Non-pigmented ciliary epithelial cell (primary cell): ENCODE data around the gene CCT4.
"Not testable (repeated sequence)": the region's sequence is repeated elsewhere in the genome, so short reads cannot be mapped to it uniquely, and the experiment has no call there.

ENCODE experiments used
- DNase-seq: peaks from one replicate; pipeline ENCODE4 v3.0.0-alpha.2; 2010; ENCODE audit warnings: low read depth

CCT4 gene

DNA sequence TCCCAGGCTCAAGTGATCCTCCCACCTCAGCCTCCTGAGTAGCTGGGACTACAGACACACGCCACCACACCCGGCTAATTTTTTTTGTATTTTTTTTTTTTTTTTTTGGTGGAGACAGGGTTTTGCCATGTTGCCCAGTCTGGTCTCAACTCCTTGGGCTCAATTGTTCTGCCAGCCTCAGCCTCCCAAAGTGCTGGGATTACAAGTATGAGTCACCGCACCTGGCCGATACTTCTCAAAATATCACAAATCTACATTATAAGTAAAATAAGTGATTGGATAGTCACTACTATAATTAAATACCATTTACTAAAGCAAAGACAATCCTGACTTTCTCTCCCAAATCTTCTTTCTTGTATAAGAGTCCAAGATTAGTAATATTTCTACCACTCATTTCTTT, 9.1 kb downstream of the CCT4 start:
- DNase-seq = not testable (repeated sequence)

DNA sequence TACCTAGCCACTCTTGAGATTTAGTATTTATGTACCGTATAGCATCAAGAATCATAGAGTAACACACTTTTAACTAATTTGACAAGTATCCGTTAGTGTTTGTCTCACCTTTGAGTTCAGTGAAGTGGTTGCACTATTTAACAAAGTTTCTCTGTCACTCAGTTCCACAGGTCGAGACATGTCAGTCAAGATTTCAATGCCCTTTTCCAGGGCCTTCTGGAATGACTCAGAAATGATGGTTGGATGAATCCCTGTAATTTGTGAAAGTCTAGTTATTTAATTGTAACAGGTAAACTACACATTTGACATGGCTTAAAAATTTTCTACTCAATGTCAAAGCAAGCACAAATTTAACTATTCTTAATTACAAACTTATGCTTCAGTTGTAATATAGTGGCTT, 9.7 kb downstream of the CCT4 start:
- no peak for DNase-seq

DNA sequence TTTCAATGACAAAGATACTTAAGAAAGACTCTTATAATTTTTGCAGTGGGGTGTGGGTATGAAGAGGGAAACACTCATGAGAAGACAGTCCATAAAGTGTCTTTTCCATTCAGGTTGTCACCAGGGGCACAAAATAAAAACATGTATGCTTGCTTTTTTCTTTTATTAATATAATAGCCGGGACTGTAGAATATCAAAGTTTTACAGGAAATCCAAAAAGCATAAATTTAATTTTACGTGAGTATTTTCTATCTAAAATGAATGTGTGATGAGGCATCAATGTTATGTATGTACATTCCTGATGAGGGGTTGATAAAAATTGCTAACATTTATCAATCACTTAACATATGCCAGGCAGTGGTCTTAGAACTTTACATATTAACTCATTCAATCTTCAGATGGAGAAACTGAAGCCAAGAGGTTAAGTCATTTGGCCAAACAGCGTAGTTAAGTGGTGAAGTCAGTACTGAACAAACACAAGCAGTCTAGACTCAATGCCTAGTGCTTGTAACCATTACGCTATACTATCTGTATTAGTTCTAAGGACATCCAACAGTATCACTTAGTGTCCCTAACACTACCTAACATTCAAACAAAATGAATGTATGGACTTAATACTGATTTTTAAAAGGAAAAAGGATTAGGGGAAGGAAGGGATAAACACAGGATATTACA, 10.7 kb downstream of the CCT4 start:
- DNase-seq = no peak

DNA sequence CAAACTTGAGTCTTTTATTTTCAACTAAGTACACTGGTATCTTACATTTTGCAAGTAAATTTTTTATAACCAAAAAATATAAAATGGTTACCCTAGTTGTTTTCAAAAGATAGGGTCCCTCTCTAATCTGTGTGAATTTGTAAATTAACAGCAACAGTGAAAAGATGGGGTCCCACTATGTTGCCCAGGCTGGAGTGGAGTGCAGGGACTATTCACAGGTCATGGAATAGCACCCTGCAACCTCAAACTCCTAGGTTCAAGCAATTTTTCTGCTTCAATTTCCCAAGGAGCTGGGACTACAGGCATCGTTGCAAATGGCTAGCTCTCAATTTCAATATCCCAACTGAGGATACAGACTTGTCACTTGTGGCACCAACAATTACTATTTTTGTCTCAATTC, 12.1 kb downstream of the CCT4 start:
- DNase-seq = no peak

DNA sequence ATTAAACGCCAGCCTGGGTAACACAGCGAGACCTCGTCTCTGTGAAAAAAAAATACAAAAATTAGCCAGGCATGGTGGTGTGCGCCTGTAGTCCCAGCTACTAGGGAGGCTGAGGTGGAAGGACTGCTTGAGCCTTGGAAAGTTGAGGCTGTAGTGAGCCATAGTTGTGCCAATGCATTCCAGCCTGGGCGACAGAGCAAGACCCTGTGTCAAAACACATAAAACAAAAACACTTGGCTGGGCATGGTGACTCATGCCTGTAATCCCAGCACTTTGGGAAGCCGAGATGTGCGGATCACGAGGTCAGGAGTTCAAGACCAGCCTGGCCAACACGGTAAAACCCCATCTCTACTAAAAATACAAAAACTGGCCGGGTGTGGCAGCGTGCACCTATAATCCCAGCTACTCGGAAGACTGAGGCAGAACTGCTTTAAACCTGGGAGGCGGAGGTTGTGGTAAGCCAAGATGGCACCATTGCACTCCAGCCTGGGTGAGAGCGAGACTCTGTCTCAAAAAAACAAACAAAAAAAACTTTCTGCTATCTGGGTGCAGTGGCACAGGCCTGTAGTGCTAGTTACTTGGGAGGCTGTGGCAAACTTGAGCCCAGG, 21.9 kb downstream of the CCT4 start:
- not testable (repeated sequence) for DNase-seq

DNA sequence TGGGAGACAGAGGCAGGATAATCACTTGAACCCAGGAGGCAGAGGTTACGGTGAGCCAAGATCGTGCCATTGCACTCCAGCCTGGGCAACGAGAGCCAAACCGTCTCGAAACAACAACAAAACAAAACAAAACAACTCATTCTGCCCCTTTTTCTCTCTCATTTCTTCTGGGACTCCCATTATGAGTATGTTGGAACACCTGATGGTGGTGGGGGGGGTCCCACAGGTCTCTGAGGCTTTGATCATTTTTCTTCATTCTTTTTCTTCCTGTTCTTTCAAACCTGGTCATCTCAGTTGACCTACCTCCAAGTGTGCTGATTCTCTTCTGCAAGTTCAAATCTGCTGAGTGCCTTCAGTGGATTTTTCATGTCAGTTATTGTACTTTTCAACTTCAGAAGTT, 26.4 kb downstream of the CCT4 start:
- DNase-seq = no peak

DNA sequence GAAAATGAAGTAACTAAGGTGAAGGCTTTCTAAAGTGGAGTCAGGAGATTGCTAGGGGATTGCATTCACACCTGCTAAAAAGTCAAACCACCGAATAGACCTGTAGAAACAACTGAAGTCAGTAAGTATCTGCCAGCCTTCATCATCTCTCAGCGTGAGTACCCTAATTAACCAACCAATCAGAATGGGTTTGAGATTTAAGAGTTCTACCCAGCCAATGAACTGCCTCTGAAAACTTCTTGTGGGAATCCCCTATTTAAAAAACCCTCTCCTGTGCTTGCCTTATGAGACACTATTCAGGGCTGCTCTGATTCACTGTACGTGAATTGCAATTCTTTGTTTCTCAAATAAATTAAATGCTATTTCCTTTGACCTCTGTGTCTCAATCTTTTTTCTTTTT, 31.2 kb downstream of the CCT4 start:
- no peak for DNase-seq

DNA sequence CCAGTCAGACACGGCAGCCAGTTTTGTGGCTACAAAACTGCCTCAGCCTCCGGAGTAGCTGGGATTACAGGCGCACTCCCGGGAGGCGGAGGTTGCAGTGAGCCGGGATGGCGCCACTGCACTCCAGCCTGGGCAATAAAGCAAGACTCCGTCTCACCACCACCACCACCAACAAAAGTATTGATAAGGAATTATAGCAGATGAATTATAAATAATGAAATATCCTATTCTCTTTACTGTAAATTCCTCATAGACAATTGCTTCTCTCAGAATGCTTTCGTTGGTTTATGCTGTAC, 33.2 kb downstream of the CCT4 start:
- DNase-seq = no peak

DNA sequence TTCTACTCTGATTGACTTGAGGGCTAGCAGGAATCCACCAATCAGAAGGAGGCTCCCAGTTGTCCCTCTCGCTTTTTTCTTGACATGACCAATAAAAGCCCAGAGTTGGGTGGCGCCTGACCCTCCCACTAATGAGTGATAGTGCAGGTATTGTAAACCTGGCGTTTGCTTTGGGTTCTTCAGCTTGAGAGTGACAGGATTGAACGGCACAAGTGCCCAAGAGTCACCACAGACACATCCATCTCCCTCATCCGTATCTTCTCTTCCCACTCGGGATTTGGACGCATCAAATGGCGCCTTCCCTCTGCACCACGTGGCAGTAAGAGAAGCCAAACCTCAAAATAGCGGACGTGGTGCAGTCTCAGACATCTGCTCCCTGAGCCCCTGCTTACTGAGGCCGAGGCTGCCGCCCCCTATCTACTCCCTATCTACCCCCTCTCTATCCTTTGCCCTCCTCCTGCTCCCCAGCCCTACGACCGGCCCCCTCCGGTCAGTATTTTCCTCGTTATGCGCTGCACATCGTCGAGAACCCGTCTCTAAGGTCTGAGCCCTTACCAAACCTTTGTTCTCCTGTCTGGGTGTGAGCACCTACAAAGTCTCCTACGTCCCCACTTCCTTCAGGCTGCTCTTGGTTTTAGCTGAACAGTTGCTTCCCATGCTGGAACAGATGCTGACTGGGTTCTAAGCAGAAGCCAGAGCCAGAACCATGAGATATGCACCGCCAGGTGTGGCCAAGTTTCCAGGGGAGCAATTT, 33.7 kb downstream of the CCT4 start:
- peak; percentile 94 for DNase-seq

DNA sequence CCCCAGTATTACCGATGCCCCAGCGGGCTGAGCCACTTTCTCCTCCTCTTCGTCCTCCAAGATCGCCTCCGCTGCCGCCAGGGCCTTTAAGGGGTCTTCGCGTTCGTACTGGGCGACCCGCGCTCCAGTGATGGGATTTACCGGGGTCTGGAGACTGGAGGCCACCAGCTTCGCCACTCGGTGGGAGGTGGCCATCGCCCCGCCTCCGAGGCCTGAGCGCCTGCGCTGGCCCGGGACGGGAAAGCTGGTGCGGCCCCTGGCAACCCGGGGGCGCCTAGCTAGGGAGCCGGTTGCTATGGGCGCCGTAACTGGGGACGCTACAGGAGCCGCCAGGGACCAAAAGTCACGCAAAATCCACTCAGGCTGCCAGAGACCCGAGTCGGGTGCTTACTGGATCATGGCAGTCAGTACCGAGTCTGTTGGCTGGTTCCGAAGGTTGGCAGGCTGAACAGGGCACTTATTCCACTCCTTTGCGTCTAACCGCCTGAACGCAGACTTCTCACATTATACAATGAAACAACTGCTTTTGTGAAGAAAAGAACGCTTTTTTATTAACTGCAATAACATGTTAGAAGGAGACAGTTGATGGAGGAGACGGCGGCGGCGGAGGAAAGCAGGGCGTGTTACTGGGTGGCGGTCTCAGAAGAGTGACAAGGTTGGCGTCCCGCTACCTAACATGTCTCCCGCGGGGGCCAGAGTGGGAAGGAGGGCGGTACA, 34.5 kb downstream of the CCT4 start, which contains the start of gene FAM161A:
Gene FAM161A (minus strand): TSS at position 214 of the 717 bp plus-strand sequence. CDS start 19 bp downstream, at position 195.
- no peak for DNase-seq

DNA sequence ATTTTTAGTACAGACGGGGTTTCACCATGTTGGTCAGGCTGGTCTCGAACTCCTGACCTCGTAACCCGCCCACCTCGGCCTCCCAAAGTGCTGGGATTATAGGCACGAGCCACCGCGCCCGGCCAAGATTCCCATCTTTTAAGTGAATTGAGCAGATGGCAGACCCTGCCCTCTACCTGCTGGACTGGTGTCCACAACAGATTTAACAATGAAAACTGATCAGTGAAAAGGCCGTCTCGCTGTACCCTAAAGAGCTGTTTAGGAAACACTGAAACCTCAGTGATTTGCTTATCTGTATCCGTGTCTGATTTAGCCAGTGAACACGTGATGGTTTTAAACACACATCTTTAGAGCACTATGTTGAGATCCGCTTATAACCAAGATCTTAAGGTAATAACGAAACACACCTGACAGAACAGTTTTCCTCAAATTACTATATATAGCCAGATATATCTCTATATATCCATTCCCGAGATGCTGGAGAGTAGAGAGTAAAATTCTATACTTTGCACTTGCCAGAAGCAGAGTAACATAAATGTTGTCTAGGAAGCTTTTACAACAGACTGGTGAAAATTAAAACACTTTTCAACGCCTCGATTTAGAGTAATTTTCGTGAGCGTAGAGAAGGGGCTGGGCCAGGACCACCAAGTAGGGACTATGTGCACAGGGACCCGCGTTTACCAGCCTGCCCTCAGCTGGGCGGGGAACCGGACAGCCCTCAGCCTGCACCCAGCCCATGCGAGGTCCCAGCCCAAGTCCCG, 35.2 kb downstream of the CCT4 start:
- DNase-seq = no peak

DNA sequence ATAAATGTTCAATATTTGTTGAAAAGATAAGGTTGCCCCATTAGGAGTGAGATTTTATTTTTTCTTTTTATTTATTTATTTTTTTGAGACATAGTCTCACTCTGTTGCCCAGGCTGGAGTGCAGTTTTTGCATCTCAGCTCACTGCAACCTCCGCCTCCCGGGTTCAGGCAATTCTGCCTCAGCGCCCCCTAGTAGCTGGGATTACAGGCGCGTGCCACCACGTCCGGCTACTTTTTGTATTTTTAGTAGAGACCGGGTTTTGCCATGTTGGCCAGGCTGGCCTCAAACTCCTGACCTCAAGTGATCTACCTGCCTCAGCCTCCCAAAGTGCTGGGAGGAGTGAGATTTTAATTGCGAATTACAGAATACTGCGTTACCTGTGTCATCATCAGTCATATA, 37.2 kb downstream of the CCT4 start:
- not testable (repeated sequence) for DNase-seq

DNA sequence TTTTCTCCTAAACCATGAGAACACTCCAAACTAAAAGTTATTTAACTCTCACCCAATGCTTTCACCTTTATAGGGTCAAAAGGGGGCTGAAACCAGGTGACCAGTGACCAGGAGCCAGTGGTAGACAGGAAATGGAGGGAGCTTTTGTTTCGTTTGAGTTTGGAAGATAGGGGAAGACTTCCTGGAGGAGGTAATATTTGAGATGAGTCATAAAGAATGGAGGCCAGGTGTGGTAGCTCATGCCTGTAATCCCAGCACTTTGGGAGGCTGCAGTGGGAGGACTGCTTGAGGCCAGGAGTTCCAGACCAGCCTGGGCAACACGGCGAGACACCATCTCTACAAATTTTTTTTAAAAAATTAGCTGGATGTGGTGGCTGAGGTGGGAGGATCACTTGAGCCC, 43.1 kb downstream of the CCT4 start:
- no peak for DNase-seq

DNA sequence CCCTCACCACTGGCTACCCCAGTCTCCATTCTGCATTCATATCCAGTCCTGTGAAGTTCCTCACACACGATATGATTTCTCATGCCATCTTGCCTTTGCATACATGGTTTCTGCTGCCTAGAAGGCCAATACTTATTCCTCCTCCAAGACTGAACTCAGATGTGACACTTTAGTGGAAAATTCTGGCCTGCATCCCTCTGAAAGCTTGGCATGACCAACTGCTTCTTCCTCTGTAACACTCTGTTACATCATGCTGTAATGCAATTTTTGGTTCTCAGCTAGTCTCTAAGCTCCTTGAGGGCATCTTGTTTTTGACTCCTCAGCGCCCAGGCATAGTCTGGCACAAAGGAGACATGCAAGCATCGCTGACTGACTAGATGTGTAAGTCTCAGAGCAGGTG, 47.2 kb downstream of the CCT4 start:
- no peak for DNase-seq

DNA sequence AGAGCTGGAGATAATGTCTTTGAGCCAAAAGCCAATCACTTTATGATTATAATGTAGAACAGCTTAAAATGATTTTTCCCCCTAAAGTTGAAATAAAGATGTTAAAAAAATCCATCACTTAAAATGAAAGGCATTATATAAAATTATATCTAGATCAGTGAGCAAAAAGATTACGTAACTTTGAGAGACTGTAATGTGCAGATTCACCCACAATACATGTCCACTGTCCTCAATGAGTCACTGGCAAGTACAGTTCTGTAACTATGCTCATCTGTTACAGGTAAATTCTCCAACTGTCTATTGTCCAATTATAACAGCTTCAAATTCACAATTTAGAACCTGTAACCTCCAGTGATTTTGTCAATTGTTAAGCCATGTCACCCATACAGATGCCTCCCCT, 53.6 kb downstream of the CCT4 start:
- DNase-seq = no peak

DNA sequence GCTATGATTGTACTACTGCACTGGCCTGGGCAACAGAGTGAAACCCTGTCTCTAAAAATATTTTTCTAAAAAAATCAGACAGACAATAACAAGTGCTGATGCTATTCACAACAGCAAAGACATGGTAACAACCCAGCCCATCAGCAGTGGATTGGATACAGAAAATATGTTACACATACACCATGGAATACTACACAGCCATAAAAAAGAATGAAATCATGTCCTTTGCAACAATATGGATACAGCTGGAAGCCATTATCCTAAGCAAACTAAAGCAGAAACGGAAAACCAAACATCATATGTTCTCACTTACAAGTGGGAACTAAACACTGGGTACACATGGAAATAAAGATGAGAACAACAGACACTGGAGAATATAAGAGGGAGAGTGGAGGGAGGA, 54.5 kb downstream of the CCT4 start:
- no peak for DNase-seq

DNA sequence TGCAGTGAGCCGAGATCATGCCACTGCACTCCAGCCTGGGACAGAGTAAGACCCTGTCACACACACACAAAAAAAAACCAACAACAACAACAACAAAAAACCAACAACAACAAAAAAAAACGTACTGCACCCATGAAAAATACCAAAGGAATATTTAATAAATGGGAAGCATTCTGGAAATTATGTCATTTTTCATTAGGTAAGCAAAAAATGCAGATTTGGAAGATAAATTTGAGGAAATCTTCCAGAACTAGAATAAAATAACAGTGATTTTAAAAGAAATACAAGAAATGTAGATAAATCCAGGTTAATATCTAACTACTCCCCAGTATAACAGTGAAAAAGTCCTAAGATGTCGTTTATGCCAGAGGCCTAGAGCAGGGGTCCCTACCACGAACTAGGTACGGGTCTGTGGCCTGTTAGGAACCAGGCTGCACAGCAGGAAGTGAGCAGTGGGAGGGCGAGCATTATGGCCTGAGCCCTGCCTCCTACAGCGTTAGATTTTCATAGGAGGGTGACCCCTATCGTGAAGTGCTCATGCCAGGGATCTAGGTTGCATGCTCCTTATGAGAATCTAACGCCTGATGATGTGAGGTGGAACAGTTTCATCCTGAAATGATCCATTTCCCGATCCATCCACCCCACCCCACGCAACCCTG, 56.1 kb downstream of the CCT4 start:
- DNase-seq = no peak

DNA sequence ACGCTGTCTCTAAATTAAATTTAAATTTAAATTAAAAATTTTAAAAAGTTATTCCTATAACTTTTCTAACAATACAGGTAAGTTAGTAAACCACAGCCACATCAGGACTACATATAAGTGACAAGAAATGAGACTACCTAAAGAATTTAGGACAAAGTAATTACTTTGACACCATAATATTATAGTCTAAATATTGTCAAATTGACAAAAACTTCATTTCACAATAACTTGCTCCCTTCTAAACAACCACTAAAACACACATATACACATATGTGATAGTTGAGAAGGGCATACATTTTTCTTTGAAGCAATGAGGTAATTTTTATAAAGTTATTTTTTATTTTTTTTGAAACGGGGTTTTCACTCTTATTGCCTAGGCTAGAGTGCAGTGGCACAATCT, 66.2 kb downstream of the CCT4 start:
- DNase-seq = no peak
